T47D (cell line): ENCODE measurements around the gene HSD17B14.
"Not testable (repeated sequence)": the region's sequence is repeated elsewhere in the genome, so short reads cannot be mapped to it uniquely, and the experiment has no call there.

Source experiments
- DNase-seq, 2 experiments: peaks; one replicate each; pipeline versions ENCODE4 v3.0.0 to v3.0.0-alpha.2; 2011 to 2012; ENCODE audit warnings: low read depth in 1 of 2, low spot score in 1 of 2
- JUND ChIP-seq: IDR thresholded peaks from 2 replicates; pipeline ENCODE4 v1.6.1; 2012; ENCODE audit warnings: low read depth
- in situ Hi-C: cut with HindIII; loops from 2 replicates; pipeline ENCODE4 v1.10.0; 2016; ENCODE audit warnings: low sequenced_read_pairs, low pct_unique_long_range_greater_than_20kb

Gene HSD17B14

GRCh38 chr19:48859711-48860572, 23.7 kb upstream of the HSD17B14 start:
- peak; percentile 83 to 97 for DNase-seq
- no peak for TF ChIP-seq JUND
- in situ Hi-C loops: no loop called here

DNA sequence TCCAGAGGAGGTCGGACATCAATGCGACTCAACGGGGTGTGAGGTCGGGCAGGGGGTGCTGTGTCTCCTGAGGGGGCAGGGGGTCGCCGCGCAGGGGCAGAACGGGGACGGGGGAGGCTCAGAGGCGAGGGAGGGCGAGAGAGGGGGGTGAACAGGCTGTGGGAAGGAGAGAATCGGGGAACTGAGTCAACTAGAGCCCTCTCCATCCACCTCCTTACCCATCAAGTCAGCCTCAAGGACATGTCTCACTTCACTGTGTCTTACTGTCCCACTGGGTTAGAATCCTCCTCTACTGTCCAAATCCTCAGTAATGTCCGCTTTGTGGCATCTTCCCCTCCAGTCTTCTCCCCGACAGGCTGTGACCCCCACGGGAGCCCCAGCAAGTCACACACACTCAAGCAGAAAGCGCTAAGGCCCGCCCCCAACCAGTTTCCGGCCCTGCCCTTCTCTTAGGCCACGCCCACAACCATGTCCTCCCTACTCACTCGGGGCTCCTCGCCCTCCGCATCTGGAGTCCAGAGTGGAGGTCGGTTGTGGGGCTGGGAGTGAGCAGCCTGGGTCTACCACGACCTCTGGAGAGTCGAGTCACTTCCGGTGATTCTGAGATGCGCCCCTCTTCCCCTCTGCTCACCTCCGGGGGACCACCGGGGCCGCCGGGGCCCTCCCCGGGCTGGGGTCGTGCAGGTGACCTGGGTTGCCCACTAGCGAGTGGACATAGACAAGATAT, 22.9 kb upstream of the HSD17B14 start:
- TF ChIP-seq JUND: no peak
- DNase-seq: peak in 1 of 2 experiments; percentile 76
- in situ Hi-C loops: no loop called here

DNA sequence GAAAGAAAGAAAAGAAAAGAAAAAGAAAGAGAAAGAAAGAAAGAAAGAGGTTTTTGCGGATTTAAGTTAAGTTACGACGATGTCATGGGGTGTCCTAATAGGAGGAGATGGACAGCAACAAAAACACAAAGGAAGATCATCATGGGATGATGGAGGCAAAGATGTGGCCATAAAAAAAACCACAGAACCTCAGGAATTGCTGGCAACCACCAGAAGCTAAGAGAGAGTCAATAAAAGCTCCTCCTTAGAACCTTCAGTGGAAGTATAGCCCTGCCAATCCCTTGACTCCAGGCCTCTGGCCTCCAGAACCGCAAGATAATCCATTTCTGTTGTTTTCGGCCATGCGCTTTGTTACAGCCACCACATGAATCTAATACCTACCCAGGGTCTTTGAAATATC, 20.6 kb upstream of the HSD17B14 start:
- in situ Hi-C loops: no loop called here
- TF ChIP-seq JUND: no peak
- peak in 1 of 2 experiments; percentile 38 for DNase-seq

DNA sequence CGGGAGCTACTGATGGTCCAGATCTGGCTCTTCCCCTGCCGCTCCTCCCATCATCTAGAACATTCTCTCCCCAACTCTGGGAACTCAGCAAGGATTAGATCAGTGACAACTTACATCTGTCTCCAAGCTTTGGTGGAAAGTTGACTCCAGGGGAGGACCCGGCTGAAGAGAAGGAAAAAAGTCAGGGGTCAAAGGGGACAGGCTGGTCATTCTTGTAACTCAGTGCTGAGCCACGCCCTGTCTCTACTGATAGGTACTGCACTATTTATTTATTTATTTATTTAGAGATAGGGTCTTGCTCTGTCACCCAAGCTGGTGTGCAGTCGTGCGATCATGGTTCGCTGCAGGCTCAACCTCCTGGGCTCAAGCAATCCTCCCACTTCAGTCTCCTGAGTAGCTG, 17.8 kb upstream of the HSD17B14 start:
- in situ Hi-C loops: no loop called here
- no peak for DNase-seq
- TF ChIP-seq JUND: no peak

- in situ Hi-C loops: no loop called here
- no peak for DNase-seq
- no peak for TF ChIP-seq JUND
These were observed 17.2 kb upstream of the HSD17B14 start for GRCh38 chr19:48853483-48853882.

DNA sequence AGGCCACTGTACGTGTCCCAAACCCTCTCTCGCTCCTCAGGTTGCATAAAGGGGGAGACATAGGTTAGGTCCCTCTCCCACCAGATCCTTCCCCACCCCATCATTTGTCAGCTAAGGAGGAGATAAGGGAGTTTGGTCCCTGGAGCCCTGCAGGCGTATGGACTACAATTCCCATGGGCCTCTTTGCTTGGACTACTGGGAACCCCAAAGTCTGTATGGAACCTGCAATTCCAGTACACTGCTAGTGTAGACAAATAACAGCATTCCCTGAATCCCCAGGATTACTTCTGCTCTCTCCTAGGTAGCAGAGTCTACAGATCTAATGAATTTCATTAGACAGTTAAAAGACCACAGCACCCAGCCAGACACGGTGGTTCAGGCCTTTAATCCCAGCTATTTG, 16.0 kb upstream of the HSD17B14 start:
- in situ Hi-C loops: no loop called here
- DNase-seq: no peak
- TF ChIP-seq JUND: no peak

- DNase-seq, in situ Hi-C loops: not testable (repeated sequence)
These were observed 10.4 kb upstream of the HSD17B14 start for GRCh38 chr19:48846659-48847058.

GRCh38 chr19:48845384-48845783, 9.1 kb upstream of the HSD17B14 start:
- in situ Hi-C loops: no loop called here
- DNase-seq: no peak
- TF ChIP-seq JUND: no peak

GRCh38 chr19:48844472-48844871, 8.2 kb upstream of the HSD17B14 start:
- in situ Hi-C loops: no loop called here
- no peak for TF ChIP-seq JUND
- DNase-seq: peak in 1 of 2 experiments; percentile 71

DNA sequence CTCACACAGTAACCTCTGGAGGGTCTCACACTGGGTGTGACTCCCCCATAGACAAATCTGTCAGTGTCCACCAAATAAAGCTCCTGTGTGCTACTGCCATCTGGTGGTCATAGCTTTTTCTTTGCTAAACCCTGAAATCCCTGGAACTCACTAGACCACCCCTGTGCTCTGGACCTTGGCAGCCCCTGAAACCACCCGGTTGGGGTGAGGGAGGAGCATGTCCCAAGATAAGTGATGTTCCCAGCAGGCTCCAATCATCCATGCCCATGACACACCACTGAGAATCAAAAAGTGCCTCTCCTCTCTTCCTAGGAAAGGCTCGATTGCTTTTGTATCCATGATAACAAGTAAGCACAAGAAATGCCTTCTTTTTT, 6.5 kb upstream of the HSD17B14 start:
- TF ChIP-seq JUND: no peak
- DNase-seq: peak in 1 of 2 experiments; percentile 47
- in situ Hi-C loops: no loop called here

GRCh38 chr19:48841571-48841970, 5.3 kb upstream of the HSD17B14 start:
- no peak for TF ChIP-seq JUND
- in situ Hi-C loops: no loop called here
- no peak for DNase-seq

DNA sequence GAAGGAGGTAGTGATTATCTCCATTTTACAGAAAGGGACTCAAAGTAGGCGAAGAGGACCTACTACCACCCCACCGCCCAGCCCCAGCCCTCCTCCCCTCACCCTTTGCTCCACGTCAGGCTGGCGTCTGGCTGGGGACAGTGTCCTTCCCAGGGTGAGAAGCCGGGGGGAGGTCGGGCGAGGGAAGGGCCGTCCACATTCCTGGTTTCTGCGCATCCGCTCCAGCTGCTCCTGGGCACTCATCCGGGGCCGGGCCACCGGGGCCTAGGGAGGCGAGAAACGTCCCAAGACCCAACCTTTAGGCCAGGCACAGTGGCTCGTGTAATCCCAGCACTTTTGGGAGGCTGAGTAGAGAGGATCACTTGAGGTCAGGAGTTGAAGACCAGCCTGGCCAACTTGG, 4.8 kb upstream of the HSD17B14 start:
- TF ChIP-seq JUND: no peak
- no peak for DNase-seq
- in situ Hi-C loops: no loop called here

- DNase-seq: no peak
- in situ Hi-C loops: no loop called here
- no peak for TF ChIP-seq JUND
These were observed 1.4 kb upstream of the HSD17B14 start for GRCh38 chr19:48837687-48838086.

- in situ Hi-C loops: no loop called here
- TF ChIP-seq JUND: no peak
These were observed 797 bp upstream of the HSD17B14 start for GRCh38 chr19:48837051-48837524.

More at GRCh38 chr19:48837051-48837524, 797 bp upstream of the HSD17B14 start:
- no peak for DNase-seq
